ENCODE measurements around the gene NRG4.
"Not testable (repeated sequence)": the region's sequence is repeated elsewhere in the genome, so short reads cannot be mapped to it uniquely, and the experiment has no call there.

Gene NRG4

DNA sequence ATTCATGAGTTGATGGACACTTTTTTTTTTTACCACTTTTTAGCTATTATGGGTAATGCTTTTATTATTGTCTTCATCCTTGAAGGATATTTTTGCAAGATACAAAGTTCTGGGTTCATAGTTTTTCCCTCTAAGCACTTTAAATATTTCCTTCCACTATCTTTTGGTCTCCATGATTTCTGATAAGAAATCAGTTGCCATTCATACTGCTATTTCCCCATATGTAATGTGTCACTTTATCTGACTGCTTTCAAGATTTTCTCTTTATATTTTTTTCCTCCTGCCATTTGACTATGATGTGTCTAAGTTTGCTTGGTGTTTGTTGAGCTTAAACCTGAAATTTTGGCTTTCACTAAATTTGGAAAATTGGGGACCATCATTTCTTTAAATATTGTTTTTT is 19.3 kb downstream of the NRG4 start:
- DNase-seq: no peak

- no peak for DNase-seq
Observed at GRCh38 chr15:75989875-75990274, 22.3 kb downstream of the NRG4 start.

GRCh38 chr15:75989045-75989444 is 23.2 kb downstream of the NRG4 start:
- no peak for DNase-seq

GRCh38 chr15:75985971-75986370 is 26.3 kb downstream of the NRG4 start:
- DNase-seq: no peak

DNA sequence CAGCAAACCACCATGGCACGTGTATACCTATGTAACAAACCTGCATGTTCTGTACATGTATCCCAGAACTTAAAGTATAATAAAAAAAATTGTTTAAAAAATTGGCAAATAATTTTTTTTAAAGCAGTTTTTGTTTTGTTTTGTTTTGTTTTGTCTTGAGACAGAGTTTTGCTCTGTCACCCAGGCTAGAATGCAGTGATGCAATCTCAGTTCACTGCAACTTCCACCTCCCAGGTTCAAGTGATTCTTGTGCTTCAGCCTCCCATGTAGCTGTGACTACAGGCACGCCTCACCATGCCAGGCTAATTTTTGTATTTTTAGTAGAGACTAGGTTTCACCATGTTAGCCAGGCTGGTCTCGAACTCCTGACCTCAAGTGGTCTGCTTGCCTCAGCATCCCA is 27.5 kb downstream of the NRG4 start:
- peak; percentile 3 to 25 for DNase-seq

DNA sequence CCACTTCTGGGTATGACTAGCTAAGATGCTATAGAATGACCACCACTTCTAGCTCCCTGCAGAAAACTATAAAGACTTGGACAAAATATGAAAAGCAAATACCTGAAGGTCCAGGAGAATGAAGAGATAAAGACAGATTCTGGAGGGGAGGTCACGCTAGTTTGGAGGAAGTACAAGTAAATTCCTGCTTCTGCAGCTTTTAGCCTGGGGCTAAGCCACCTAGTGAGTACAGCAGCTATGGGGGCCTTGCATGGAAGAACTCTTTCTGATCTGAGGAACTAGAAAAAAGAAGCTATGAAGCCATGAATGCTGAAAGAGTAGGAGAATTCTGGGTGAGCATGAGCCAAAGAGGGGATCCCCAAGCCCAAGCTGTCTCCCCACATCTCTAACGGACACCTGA is 29.8 kb downstream of the NRG4 start:
- no peak for DNase-seq

DNA sequence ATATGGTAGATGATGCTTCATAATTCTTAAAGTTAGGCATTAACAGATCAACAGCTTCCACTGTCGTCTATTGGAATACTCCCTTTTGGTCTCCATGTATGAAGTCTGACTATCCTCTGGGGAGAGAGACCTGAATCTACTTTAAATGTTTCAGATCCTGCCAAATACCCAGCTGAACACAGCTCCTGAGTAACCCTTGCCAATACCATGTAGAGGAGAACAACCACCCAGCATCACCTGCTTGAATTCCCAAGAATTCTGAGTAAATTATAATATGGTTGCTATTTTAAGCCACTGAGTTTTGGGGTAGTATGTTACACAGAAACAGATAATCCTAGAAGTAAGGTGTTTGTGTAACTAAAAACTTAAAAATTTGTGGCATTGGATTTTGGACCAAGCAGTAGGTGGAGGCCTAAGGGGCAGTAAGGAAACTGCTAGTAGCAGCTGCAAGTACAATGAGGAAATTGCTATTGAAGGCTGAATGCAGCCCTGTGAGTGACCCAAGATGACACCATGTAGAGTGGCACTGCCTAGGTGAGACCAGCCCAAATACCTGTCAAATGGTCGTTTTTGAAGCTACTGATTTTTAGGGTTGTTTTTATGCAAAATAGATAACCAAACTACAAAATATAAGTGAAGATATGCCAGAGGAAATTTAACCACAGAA is 30.9 kb downstream of the NRG4 start:
- no peak for DNase-seq

- not testable (repeated sequence) for DNase-seq
Observed at GRCh38 chr15:75976766-75977165, 35.5 kb downstream of the NRG4 start.

DNA sequence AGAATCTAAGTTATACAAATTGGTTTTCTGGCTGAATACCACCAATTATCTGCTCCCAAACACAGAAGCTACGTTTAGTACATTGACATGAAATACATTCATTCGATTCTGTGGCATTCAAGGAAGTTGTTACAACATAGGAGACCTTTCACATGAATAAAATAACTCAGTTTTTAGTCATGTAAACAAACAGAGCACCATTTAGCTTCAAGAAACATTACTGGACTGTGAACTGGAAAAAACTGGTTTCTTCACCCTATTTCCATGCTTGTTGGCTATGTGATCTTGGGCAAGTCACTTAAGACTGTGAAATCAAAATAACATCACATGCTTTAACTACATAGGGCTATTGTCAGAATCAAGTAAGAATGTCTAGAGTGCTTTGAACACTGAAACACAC is 46.2 kb downstream of the NRG4 start:
- peak; percentile 27 to 59 for DNase-seq

DNA sequence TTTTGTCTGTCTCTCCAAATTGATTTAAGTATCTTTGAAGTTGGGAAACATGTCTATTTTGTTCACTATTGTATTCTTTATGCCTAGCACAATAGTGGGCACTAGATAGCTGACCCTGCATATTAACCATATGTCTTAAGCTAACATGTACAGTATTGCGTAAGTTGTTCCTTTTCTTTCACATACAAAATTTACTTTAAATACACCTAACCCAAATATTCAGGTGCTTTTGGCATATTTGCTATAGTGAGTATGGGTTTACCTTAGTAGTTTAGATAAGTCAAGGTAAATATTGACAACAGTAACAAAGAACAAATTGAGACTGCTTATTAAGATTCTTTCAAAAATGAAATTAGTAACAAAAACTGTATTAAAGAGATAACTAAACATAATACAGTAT is 50.9 kb downstream of the NRG4 start:
- DNase-seq: no peak

GRCh38 chr15:75955720-75956119 is 56.5 kb downstream of the NRG4 start:
- DNase-seq: no peak

DNA sequence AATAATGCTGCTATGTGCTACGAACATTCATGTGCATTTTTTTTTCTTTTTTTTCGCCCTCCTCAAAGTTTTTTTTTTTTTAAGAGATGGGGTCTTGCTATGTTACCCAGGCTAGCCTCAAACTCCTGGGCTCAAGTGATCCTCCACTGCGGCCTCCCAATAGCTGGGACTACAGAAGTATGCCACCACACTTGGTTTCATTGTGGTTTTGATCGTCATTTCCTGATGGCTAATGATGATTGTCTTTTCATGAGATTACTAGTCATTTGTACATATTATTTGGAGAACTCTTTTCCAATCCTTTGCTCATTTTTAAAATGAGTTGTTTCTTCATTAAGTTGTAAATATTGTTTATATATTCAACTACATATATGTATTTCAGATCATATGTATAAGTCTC is 59.7 kb downstream of the NRG4 start:
- peak; percentile 14 to 23 for DNase-seq

DNA sequence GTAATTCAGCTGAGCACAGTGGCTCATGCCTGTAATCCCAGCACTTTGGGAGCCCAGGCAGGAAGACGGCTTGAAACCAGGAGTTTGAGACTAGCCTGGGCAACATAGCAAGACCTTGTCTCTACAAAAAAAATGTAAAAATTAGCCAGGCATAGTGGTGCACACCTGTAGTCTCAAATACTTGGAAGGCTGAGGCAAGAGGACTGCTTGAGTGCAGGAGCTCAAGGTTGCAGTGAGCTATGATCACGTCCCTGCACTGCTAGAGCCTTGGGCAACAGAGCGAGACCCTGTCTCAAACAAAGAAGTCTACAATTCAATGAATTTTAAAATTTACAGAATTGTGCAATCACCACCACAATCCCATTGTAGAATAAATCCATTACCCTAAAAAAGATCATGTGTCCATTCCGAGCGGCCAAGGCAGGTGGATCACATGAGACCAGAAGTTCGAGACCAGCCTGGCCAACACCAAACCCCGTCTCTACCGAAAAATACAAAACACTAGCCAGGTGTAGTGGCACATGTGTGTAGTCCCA is 63.4 kb downstream of the NRG4 start:
- DNase-seq: no peak

DNA sequence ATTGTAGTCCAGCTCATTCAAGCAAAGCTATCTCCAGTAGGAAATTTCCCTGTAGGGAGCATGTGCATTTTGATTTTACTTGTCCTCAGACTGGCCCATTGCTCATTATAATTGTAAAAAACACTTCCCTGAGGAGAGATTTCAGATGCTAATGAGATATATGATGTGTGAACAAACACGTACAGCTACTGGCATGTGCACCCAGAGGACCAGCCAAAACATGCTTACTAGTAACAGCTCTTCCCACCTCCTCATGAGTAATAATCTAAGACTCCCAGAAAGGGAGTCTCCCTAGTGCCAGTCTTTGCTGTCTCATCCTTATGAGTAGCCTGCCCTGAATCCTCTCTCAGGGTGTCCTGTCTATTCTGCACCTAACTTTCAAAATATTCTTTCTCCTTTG is 65.1 kb downstream of the NRG4 start:
- DNase-seq: peak; percentile 23 to 60

DNA sequence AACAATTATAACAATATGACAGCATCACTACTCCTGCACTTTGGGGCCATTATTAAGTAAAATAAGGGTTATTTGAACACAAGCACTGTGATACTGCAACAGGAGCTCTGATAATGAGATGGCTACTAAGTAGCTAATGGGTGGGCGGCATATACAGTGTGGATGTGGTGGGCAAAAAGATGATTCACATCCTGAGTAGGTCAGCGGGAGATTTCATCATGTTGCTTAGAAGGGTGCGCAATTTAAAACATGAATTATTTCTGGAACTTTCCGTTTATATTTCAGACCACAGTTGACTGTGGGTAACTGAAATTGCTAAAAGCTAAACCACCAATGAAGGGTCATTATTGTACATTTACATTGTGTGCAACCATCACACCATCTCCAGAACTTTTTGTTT is 66.3 kb downstream of the NRG4 start:
- DNase-seq: peak; percentile 76 to 86

GRCh38 chr15:75943713-75944215 is 68.5 kb downstream of the NRG4 start:
- peak in 1 of 2 donors; percentile 13 for DNase-seq

DNA sequence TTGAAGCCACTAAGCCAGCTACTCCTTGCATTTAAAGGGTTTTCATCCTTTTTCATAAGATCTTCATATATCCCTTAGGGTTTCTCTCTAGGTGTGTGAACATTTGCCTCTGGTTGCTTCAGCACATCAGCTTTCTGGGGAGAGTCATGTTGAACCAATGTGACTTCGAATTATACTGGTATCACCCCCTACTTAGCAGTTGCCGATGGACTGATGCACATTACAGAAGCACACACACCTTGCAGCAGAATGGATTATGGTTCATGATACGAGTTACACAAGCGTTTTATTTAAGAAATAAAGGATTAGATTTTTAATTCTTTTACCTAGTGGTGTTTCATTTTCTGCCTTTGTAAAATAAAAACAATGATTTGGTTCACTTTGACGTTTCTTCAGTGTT is 69.0 kb downstream of the NRG4 start:
- DNase-seq: no peak

- DNase-seq: no peak
Observed at GRCh38 chr15:75942464-75942863, 69.8 kb downstream of the NRG4 start.

DNA sequence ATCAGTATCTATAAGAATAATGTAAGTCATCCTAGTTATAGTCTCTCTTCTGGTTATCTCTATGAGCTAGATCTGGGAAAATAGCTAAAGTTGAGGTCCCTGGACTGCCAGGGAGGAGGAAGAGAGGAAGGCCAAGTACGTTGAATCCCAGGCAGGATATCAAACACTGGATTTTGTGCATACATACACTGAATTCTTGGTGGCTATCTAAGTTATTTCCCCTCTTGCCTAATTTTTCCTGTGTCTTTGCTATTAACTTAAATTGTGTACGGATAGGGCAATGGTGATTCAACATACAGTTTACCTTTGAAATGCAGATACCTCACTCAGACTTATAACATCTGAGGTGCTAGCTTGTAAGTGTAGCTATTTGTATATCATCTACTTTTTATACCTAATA is 81.4 kb downstream of the NRG4 start:
- DNase-seq: no peak

GRCh38 chr15:75929799-75930565 is 82.2 kb downstream of the NRG4 start:
- DNase-seq: no peak

DNA sequence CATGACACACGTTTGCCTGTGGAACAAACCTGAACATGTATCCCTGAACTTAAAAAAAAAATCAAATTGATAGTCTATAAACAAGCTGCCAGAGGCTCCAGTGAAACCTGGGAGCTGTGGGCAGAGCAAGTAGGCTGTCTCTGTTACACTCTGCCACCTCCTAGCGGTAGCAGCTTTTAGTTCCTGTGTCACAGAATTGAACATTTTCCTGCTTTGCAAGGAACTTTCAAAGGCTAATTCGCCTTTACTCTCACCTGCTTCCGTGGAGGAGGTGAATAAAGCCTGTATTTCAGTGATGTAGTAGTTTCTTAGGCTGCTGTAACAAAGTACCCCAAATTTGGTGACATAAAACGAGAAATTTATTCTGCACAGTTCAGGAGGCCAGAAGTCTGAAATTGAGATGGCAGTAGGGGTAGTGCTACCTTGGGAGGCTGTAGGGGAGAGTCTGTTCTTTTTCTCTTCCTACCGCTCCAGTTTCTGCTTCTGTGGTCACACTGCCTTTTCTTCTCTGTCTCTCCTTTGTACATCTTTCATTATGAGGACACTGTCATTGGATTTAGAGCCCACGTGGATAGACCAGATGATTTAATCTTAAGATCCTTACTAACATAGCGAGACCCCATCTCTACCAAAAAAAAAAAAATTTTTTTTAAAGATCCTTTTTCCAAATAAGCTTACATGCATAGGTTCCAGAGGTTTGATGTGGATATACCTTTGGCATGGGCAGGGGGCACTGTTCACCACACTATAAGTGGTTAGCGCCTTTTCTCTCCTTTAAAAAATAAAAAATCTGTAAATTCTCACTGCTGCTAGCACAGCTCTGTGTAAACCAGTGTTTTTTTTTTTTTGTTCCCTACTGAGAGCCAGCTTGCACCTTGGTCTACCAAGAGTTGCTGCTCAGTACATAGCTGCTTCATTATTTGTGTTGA is 83.3 kb downstream of the NRG4 start:
- DNase-seq: no peak

DNA sequence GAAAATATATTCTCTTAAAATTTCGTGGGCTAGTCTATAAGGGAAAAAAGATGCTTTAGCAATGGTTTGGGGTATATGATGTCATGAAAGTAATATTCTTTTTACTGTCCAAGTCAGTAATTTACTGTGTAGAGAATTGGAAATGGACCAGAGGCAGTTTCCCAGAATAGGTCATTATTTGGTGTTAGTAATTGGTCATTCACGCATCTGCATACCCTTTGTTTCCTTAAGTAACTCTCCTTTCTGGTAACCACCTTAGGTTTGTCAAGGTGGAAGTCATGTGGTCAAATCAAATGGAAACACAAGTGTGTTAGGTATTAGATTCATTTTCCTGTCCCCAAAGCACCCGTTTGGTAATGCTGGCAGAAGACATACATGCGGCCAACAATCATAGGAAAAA is 84.6 kb downstream of the NRG4 start:
- DNase-seq: no peak

DNA sequence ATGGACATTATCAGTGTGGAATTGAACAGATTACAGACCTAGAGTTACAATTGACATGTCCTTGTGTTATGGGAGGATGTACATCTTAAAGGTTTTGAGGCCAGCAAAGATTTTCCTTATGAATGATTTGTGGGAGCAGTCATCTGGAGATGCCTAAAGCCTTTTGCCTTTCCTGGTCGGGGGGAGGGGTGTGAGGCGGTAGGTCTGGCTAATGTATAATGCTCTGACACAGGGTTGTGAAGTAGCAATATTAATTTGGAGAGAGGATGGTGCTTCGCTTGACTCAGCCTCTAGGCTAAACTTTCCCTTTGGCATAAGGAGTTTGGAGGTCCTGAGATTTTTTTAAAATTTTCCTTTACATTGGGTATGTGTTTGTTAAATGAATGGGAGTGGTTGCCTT is 85.3 kb downstream of the NRG4 start:
- no peak for DNase-seq
